CD8-positive, alpha-beta memory T cell (primary cell): ENCODE data around the gene NHS. TPM values are rescaled to one million over a fixed set of nuclear protein-coding genes. Genes with fewer than 3 reads are reported as not detected.
"Not testable (repeated sequence)": the region's sequence is repeated elsewhere in the genome, so short reads cannot be mapped to it uniquely, and the experiment has no call there.

Source experiments
- CTCF ChIA-PET: fragments of 350-600 bp; sonication (Branson Sonifier 250); formaldehyde crosslinking; loops from one replicate; lab custom pipeline; 2021; ENCODE audit warnings: antibody characterized with exemption; lab: Charles Lee
- POLR2A ChIA-PET: fragments of 350-600 bp; sonication (Branson Sonifier 250); formaldehyde crosslinking; loops from one replicate; lab custom pipeline; 2021; ENCODE audit warnings: antibody characterized with exemption; lab: Charles Lee
- DNase-seq, 5 donors: peaks; one replicate each; pipeline versions ENCODE4 v3.0.0 to v3.0.0-alpha.2; 2020 to 2022; ENCODE audit warnings: mixed read lengths in 1 of 5
- H3K27ac ChIP-seq: one replicate; pipeline ENCODE4 v1.7.0; 2013; ENCODE audit warnings: low read depth, mild to moderate bottlenecking, low read length, moderate library complexity
- H3K27me3 ChIP-seq: 2 replicates; pipeline ENCODE4 v1.7.0; 2013; ENCODE audit warnings: low read length, mild to moderate bottlenecking; ENCODE audit not compliant: insufficient read depth, poor library complexity, severe bottlenecking
- H3K36me3 ChIP-seq: 2 replicates; pipeline ENCODE4 v1.7.0; 2013; ENCODE audit warnings: mild to moderate bottlenecking, low read length, moderate library complexity; ENCODE audit not compliant: insufficient read depth
- H3K4me1 ChIP-seq: 2 replicates; pipeline ENCODE4 v1.7.0; 2013; ENCODE audit warnings: mild to moderate bottlenecking, low read length, moderate library complexity; ENCODE audit not compliant: insufficient read depth
- H3K4me3 ChIP-seq: 2 replicates; pipeline ENCODE4 v1.7.0; 2013; ENCODE audit warnings: mild to moderate bottlenecking, low read length
- H3K9me3 ChIP-seq: 2 replicates; pipeline ENCODE4 v1.7.0; 2013; ENCODE audit warnings: mild to moderate bottlenecking, low read length
- H3K27ac Mint-ChIP-seq, 8 donors: one replicate each; pipeline ENCODE4 v1.8.0; 2020 to 2021; ENCODE audit warnings: mixed read lengths in 8 of 8, mild to moderate bottlenecking in 6 of 8, inconsistent platforms in 3 of 8, moderate library complexity in 3 of 8
- H3K27me3 Mint-ChIP-seq, 2 donors: one replicate each; pipeline ENCODE4 v1.8.0; 2020 to 2021; ENCODE audit warnings: mixed read lengths in 2 of 2, mild to moderate bottlenecking in 1 of 2, moderate library complexity in 1 of 2
- H3K36me3 Mint-ChIP-seq, 3 donors: one replicate each; pipeline ENCODE4 v1.8.0; 2020 to 2021; ENCODE audit warnings: mixed read lengths in 3 of 3, inconsistent platforms in 1 of 3, mild to moderate bottlenecking in 1 of 3
- H3K4me1 Mint-ChIP-seq, 3 donors: one replicate each; pipeline ENCODE4 v1.8.0; 2020 to 2021; ENCODE audit warnings: mixed read lengths in 3 of 3, inconsistent platforms in 1 of 3, mild to moderate bottlenecking in 1 of 3
- H3K4me3 Mint-ChIP-seq, 7 donors: one replicate each; pipeline ENCODE4 v1.8.0; 2020 to 2021; ENCODE audit warnings: mixed read lengths in 7 of 7, mild to moderate bottlenecking in 6 of 7, moderate library complexity in 4 of 7, inconsistent platforms in 2 of 7
- H3K9me3 Mint-ChIP-seq, 5 donors: one replicate each; pipeline ENCODE4 v1.8.0; 2020 to 2022; ENCODE audit warnings: mixed read lengths in 5 of 5, mild to moderate bottlenecking in 3 of 5, moderate library complexity in 2 of 5, inconsistent platforms in 1 of 5
- polyA plus RNA-seq: library from polyadenylated mRNA; unstranded; fragments of 300-500 nt; fragmentation: Illumina TruSeq; gene quantifications from one replicate; pipeline ENCODE4 v1.2.3, GENCODE V29; 2021
- total RNA-seq, 2 experiments: library from RNA; stranded (reverse); gene quantifications; one replicate each; pipeline ENCODE4 v1.2.3, GENCODE V29; 2021

Gene NHS
- total and polyA plus RNA-seq, 3 experiments from 2014 or later: 9.6 to 11.3 TPM; not detected in 1

- Histone ChIP-seq H3K27me3 (no peaks in the 10 kb centered on the region), H3K36me3 (no peaks in the 10 kb centered on the region), H3K9me3 (no peaks in the 10 kb centered on the region), H3K4me3 (no peak overlapping the region), H3K27ac (no peak overlapping the region), H3K4me1 (no peaks in the 10 kb centered on the region)
- no peak for DNase-seq
- H3K27ac Mint-ChIP-seq: no peak overlapping the region
- ChIA-PET POLR2A (no interaction called here), CTCF (no interaction called here)
- H3K9me3 Mint-ChIP-seq: peaks cover 0 to 4% (median 0%) of the 10 kb centered on the region in 5 donors
- no peaks in the 10 kb centered on the region for H3K27me3 Mint-ChIP-seq
- no peaks in the 10 kb centered on the region for H3K36me3 Mint-ChIP-seq
- H3K4me1 Mint-ChIP-seq: no peaks in the 10 kb centered on the region
- H3K4me3 Mint-ChIP-seq: no peak overlapping the region
Measured at GRCh38 chrX:17567821-17568220, 192.8 kb downstream of the NHS start.

GRCh38 chrX:17568804-17569203 is 193.8 kb downstream of the NHS start:
- H3K9me3 Mint-ChIP-seq, H3K36me3 Mint-ChIP-seq, H3K27me3 Mint-ChIP-seq, H3K4me1 ChIP-seq, H3K4me3 ChIP-seq, H3K4me3 Mint-ChIP-seq, CTCF ChIA-PET, H3K27ac Mint-ChIP-seq, POLR2A ChIA-PET, H3K36me3 ChIP-seq, DNase-seq, H3K4me1 Mint-ChIP-seq, H3K27me3 ChIP-seq, H3K9me3 ChIP-seq, H3K27ac ChIP-seq: not testable (repeated sequence)

- Mint-ChIP-seq H3K27me3 (peaks cover 9 to 10% of the 10 kb centered on the region in 2 donors), H3K4me1 (no peaks in the 10 kb centered on the region)
Measured at GRCh38 chrX:17579026-17579425, 204.0 kb downstream of the NHS start.

DNA sequence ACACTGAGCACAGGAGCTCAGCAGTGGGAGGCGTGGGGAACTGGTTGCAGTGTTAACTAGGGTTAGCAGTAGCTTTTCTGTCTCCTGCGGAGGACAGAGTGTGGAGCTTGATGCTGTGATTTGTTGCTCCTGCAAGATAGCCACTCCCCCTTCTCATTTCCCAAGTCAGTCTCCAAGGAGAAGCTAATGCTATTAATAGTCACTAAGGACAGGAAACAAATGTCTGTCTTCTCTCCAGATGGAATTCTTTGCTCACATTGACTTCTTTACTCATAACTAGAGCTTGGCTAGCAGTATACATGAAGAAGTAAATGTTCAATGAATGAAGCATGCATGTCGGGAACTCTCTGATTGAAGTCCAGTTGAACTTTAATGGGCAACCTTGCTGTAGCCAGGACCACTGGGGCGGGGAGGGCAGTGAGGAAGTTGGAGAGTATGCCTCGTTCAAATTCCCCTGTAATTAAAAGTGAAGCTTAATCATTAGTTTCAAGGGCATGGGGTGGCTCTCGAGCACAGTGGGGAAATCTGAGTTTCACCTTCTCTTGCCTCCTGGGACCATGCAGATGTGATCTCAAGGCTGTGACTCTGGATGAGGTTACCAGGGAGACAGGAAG is 205.6 kb downstream of the NHS start:
- peaks cover 6% of the 10 kb centered on the region in 2 donors for H3K27me3 Mint-ChIP-seq
- no peak overlapping the region for H3K4me3 Mint-ChIP-seq
- no peaks in the 10 kb centered on the region for H3K4me1 ChIP-seq
- no peak overlapping the region for H3K4me3 ChIP-seq
- ChIA-PET POLR2A (no interaction called here), CTCF (no interaction called here)
- H3K9me3 Mint-ChIP-seq: peaks cover 0 to 5% (median 0%) of the 10 kb centered on the region in 5 donors
- no peaks in the 10 kb centered on the region for H3K27me3 ChIP-seq
- no peak overlapping the region for H3K27ac Mint-ChIP-seq
- H3K27ac ChIP-seq: no peak overlapping the region
- DNase-seq: no peak
- no peaks in the 10 kb centered on the region for H3K4me1 Mint-ChIP-seq
- H3K36me3 ChIP-seq: no peaks in the 10 kb centered on the region
- no peaks in the 10 kb centered on the region for H3K9me3 ChIP-seq
- H3K36me3 Mint-ChIP-seq: no peaks in the 10 kb centered on the region

More at GRCh38 chrX:17579026-17579425, 204.0 kb downstream of the NHS start:
- CTCF ChIA-PET: no interaction called here
- POLR2A ChIA-PET: no interaction called here
- no peaks in the 10 kb centered on the region for H3K36me3 ChIP-seq
- no peak for DNase-seq
- H3K9me3 Mint-ChIP-seq: peaks cover 0 to 5% (median 2%) of the 10 kb centered on the region in 5 donors
- no peaks in the 10 kb centered on the region for H3K9me3 ChIP-seq
- no peaks in the 10 kb centered on the region for H3K4me1 ChIP-seq
- no peak overlapping the region for H3K4me3 Mint-ChIP-seq
- H3K36me3 Mint-ChIP-seq: no peaks in the 10 kb centered on the region
- H3K27me3 ChIP-seq: no peaks in the 10 kb centered on the region
- no peak overlapping the region for H3K27ac ChIP-seq
- H3K27ac Mint-ChIP-seq: no peak overlapping the region
- no peak overlapping the region for H3K4me3 ChIP-seq

GRCh38 chrX:17581641-17582040 is 206.6 kb downstream of the NHS start:
- Histone ChIP-seq H3K27ac (no peak overlapping the region), H3K4me3 (no peak overlapping the region), H3K9me3 (no peaks in the 10 kb centered on the region), H3K4me1 (no peaks in the 10 kb centered on the region), H3K36me3 (no peaks in the 10 kb centered on the region), H3K27me3 (no peaks in the 10 kb centered on the region)
- peaks cover 5 to 6% of the 10 kb centered on the region in 2 donors for H3K27me3 Mint-ChIP-seq
- DNase-seq: no peak
- no peak overlapping the region for H3K4me3 Mint-ChIP-seq
- no peaks in the 10 kb centered on the region for H3K4me1 Mint-ChIP-seq
- ChIA-PET POLR2A (no interaction called here), CTCF (no interaction called here)
- peaks cover 0 to 5% (median 0%) of the 10 kb centered on the region in 5 donors for H3K9me3 Mint-ChIP-seq
- no peak overlapping the region for H3K27ac Mint-ChIP-seq
- no peaks in the 10 kb centered on the region for H3K36me3 Mint-ChIP-seq

DNA sequence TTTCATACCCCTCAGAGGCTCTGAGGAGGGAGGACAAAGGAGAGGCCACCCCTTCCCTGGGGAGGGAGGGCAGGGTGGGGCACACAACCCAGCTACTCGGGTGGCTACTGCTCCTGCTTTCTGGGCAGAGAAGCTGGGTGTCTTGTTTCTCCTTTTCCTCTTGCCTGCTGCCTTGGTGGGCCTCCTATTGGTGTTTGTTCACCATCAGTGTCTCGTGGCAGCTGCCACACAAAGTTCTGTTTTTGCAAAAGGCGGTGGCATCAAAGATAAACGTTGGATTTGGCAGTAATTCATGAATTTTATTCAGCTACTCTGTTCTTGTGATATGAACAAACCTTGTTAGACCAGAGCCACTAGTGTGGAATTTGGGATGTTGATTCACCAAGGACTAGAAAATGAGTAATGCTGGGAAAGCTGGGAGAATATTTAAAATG is 209.3 kb downstream of the NHS start:
- peaks cover 0 to 6% (median 0%) of the 10 kb centered on the region in 5 donors for H3K9me3 Mint-ChIP-seq
- no peaks in the 10 kb centered on the region for H3K36me3 Mint-ChIP-seq
- no peak overlapping the region for H3K27ac ChIP-seq
- H3K4me1 ChIP-seq: no peaks in the 10 kb centered on the region
- H3K4me3 ChIP-seq: no peak overlapping the region
- H3K27ac Mint-ChIP-seq: no peak overlapping the region
- H3K4me3 Mint-ChIP-seq: no peak overlapping the region
- no peak for DNase-seq
- no peaks in the 10 kb centered on the region for H3K4me1 Mint-ChIP-seq
- ChIA-PET CTCF (no interaction called here), POLR2A (no interaction called here)
- H3K27me3 Mint-ChIP-seq: peaks cover 3% of the 10 kb centered on the region in 2 donors
- no peaks in the 10 kb centered on the region for H3K9me3 ChIP-seq
- H3K27me3 ChIP-seq: no peaks in the 10 kb centered on the region
- no peaks in the 10 kb centered on the region for H3K36me3 ChIP-seq

DNA sequence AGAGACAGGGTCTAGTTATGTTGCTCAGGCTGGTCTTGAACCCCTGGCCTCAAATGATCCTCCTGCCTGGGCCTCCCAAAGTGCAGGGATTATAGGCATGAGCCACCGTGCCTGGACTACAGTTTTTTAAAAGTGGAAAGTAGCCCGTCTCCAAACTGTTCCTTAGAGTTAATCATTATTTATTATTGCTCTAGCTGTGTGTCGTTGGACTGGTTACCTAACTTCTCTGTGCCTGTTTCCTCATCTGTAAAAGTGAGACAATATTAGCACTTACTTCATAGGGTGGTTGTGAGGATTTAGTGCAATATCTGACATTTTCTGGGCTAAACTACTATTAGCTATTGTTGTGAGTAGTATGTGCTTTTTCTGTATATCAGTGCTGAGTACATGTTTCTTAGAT is 210.0 kb downstream of the NHS start:
- Histone ChIP-seq H3K4me1 (no peaks in the 10 kb centered on the region), H3K27ac (no peak overlapping the region), H3K4me3 (no peak overlapping the region), H3K27me3 (no peaks in the 10 kb centered on the region), H3K36me3 (no peaks in the 10 kb centered on the region), H3K9me3 (no peaks in the 10 kb centered on the region)
- ChIA-PET CTCF (no interaction called here), POLR2A (no interaction called here)
- no peaks in the 10 kb centered on the region for H3K36me3 Mint-ChIP-seq
- no peak overlapping the region for H3K4me3 Mint-ChIP-seq
- DNase-seq: no peak
- no peak overlapping the region for H3K27ac Mint-ChIP-seq
- peaks cover 3% of the 10 kb centered on the region in 2 donors for H3K27me3 Mint-ChIP-seq
- H3K4me1 Mint-ChIP-seq: no peaks in the 10 kb centered on the region
- H3K9me3 Mint-ChIP-seq: peaks cover 0 to 6% (median 0%) of the 10 kb centered on the region in 5 donors

DNA sequence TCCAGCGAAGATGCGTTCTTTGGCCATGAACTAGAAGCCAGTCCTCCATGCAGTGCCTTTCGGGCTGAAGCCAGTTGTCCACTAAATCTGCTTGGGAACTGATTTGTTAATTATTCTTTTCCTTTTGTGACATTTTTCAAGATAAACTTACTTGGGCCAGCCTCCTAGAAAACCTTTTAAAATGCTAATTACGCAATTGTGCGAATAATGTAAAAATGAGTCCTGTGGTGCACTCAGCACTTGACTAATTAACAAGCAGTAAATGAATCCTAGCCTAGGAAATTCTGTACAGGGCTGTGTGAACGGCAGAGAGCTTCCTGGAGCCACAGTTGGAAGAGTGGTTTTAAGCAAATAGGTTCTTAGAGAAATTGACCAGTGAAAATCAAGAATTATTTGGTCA is 212.4 kb downstream of the NHS start:
- H3K27ac Mint-ChIP-seq: no peak overlapping the region
- CTCF ChIA-PET: no interaction called here

More for the DNA sequence above, 212.4 kb downstream of the NHS start:
- Mint-ChIP-seq H3K4me3 (no peak overlapping the region), H3K9me3 (peaks cover 0 to 5% (median 0%) of the 10 kb centered on the region in 5 donors), H3K4me1 (no peaks in the 10 kb centered on the region), H3K36me3 (no peaks in the 10 kb centered on the region), H3K27me3 (peaks cover 3 to 4% of the 10 kb centered on the region in 2 donors)
- DNase-seq: no peak
- Histone ChIP-seq H3K27me3 (no peaks in the 10 kb centered on the region), H3K9me3 (no peaks in the 10 kb centered on the region), H3K36me3 (no peaks in the 10 kb centered on the region), H3K4me3 (no peak overlapping the region), H3K4me1 (no peaks in the 10 kb centered on the region), H3K27ac (no peak overlapping the region)
- POLR2A ChIA-PET: no interaction called here
